Skeletal muscle tissue (tissue), 1 donor: Measurements from ENCODE around the gene UTP18. TPM values are rescaled to one million over a fixed set of nuclear protein-coding genes. Genes with fewer than 3 reads are reported as not detected.

Experiments used
- total RNA-seq: library from RNA; depleted of rRNA; stranded (reverse); fragments of >200 nt; gene quantifications from one replicate; pipeline ENCODE4 v1.2.3, GENCODE V29; 2014

Gene UTP18
- total RNA-seq, 1 donor from 2014 or later, result 24.0 TPM

Other genes with a start within 250 kb of the UTP18 start
- gene SPAG9, start 139.7 kb upstream of the UTP18 start, total RNA-seq, result 92.9 TPM
- gene NME1, start 107.0 kb upstream of the UTP18 start, total RNA-seq, result 44.9 TPM
- gene NME2, start 94.1 kb upstream of the UTP18 start, total RNA-seq, result 240 TPM
- gene MBTD1, start 497 bp upstream of the UTP18 start, total RNA-seq, result 34.4 TPM